CD8-positive, alpha-beta memory T cell (primary cell): ENCODE data around the gene PTRHD1. TPM values are rescaled to one million over a fixed set of nuclear protein-coding genes. Genes with fewer than 3 reads are reported as not detected.

Experiments
- CTCF ChIA-PET: fragments of 350-600 bp; sonication (Branson Sonifier 250); formaldehyde crosslinking; loops from one replicate; lab custom pipeline; 2021; ENCODE audit warnings: antibody characterized with exemption; lab: Charles Lee
- POLR2A ChIA-PET: fragments of 350-600 bp; sonication (Branson Sonifier 250); formaldehyde crosslinking; loops from one replicate; lab custom pipeline; 2021; ENCODE audit warnings: antibody characterized with exemption; lab: Charles Lee
- DNase-seq, 5 donors: peaks; one replicate each; pipeline versions ENCODE4 v3.0.0 to v3.0.0-alpha.2; 2020 to 2022; ENCODE audit warnings: mixed read lengths in 1 of 5
- H3K27ac ChIP-seq: one replicate; pipeline ENCODE4 v1.7.0; 2013; ENCODE audit warnings: low read depth, mild to moderate bottlenecking, low read length, moderate library complexity
- H3K27me3 ChIP-seq: 2 replicates; pipeline ENCODE4 v1.7.0; 2013; ENCODE audit warnings: low read length, mild to moderate bottlenecking; ENCODE audit not compliant: insufficient read depth, poor library complexity, severe bottlenecking
- H3K36me3 ChIP-seq: 2 replicates; pipeline ENCODE4 v1.7.0; 2013; ENCODE audit warnings: mild to moderate bottlenecking, low read length, moderate library complexity; ENCODE audit not compliant: insufficient read depth
- H3K4me1 ChIP-seq: 2 replicates; pipeline ENCODE4 v1.7.0; 2013; ENCODE audit warnings: mild to moderate bottlenecking, low read length, moderate library complexity; ENCODE audit not compliant: insufficient read depth
- H3K4me3 ChIP-seq: 2 replicates; pipeline ENCODE4 v1.7.0; 2013; ENCODE audit warnings: mild to moderate bottlenecking, low read length
- H3K9me3 ChIP-seq: 2 replicates; pipeline ENCODE4 v1.7.0; 2013; ENCODE audit warnings: mild to moderate bottlenecking, low read length
- H3K27ac Mint-ChIP-seq, 8 donors: one replicate each; pipeline ENCODE4 v1.8.0; 2020 to 2021; ENCODE audit warnings: mixed read lengths in 8 of 8, mild to moderate bottlenecking in 6 of 8, inconsistent platforms in 3 of 8, moderate library complexity in 3 of 8
- H3K27me3 Mint-ChIP-seq, 2 donors: one replicate each; pipeline ENCODE4 v1.8.0; 2020 to 2021; ENCODE audit warnings: mixed read lengths in 2 of 2, mild to moderate bottlenecking in 1 of 2, moderate library complexity in 1 of 2
- H3K36me3 Mint-ChIP-seq, 3 donors: one replicate each; pipeline ENCODE4 v1.8.0; 2020 to 2021; ENCODE audit warnings: mixed read lengths in 3 of 3, inconsistent platforms in 1 of 3, mild to moderate bottlenecking in 1 of 3
- H3K4me1 Mint-ChIP-seq, 3 donors: one replicate each; pipeline ENCODE4 v1.8.0; 2020 to 2021; ENCODE audit warnings: mixed read lengths in 3 of 3, inconsistent platforms in 1 of 3, mild to moderate bottlenecking in 1 of 3
- H3K4me3 Mint-ChIP-seq, 7 donors: one replicate each; pipeline ENCODE4 v1.8.0; 2020 to 2021; ENCODE audit warnings: mixed read lengths in 7 of 7, mild to moderate bottlenecking in 6 of 7, moderate library complexity in 4 of 7, inconsistent platforms in 2 of 7
- H3K9me3 Mint-ChIP-seq, 5 donors: one replicate each; pipeline ENCODE4 v1.8.0; 2020 to 2022; ENCODE audit warnings: mixed read lengths in 5 of 5, mild to moderate bottlenecking in 3 of 5, moderate library complexity in 2 of 5, inconsistent platforms in 1 of 5
- polyA plus RNA-seq: library from polyadenylated mRNA; unstranded; fragments of 300-500 nt; fragmentation: Illumina TruSeq; gene quantifications from one replicate; pipeline ENCODE4 v1.2.3, GENCODE V29; 2021
- total RNA-seq, 2 experiments: library from RNA; stranded (reverse); gene quantifications; one replicate each; pipeline ENCODE4 v1.2.3, GENCODE V29; 2021

Gene PTRHD1
- total and polyA plus RNA-seq, 3 experiments from 2014 or later, result 24.7 to 44.5 (median 29.2) TPM

DNA sequence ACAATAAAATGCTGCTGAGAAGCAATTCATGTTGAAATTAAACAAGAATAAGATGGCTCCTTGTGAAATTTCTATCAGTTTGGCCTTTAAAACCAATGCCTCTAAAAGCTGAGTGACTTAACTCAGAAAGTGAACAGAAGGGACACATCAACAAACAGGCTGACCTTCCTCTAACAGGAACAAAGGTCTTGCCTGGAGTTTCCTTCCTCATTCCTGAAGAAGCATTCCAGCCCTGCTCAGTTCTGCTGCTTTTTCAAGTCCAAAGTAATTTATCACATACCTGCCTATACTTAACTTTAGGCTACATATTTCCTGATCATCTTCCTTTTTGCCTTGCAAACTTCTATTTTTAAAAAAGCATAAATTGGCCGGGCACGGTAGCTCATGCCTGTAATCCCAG is 14.1 kb downstream of the PTRHD1 start:
- Mint-ChIP-seq H3K4me3 (no peak overlapping the region), H3K36me3 (peaks cover 0 to 3% (median 0%) of the 10 kb centered on the region in 3 donors), H3K9me3 (no peaks in the 10 kb centered on the region), H3K27me3 (peaks cover 8 to 10% of the 10 kb centered on the region in 2 donors), H3K4me1 (no peaks in the 10 kb centered on the region), H3K27ac (no peak overlapping the region)
- DNase-seq, result no peak
- Histone ChIP-seq H3K27ac (no peak overlapping the region), H3K4me1 (no peaks in the 10 kb centered on the region), H3K27me3 (no peaks in the 10 kb centered on the region), H3K4me3 (no peak overlapping the region), H3K9me3 (no peaks in the 10 kb centered on the region), H3K36me3 (no peaks in the 10 kb centered on the region)
- POLR2A ChIA-PET, result no interaction called here
- CTCF ChIA-PET, result interaction anchor here (0.9 to 2.3 kb wide), 3 partner anchors 11 to 49 kb away, joined by 4 to 9 read pairs (median 4); partner anchors contain the start of genes CENPO and PTRHD1

DNA sequence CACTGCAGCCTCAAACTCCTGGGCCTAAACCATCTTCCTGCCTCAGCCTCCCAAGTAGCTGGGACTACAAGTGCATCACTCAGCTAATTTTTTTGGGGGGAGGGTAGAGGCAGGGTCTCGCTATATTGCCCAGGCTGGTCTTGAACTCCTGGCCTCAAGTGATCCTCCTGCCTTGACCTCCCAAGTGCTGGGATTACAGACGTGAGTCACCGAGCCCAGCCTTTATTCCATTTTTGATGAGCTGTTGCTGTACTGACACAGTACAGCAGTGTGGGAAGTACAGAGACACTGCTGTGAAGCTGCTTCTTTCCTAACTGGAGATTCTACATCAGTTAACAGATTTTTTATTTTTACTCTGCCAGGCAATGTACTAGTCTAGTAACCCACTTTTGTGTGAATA is 18.8 kb downstream of the PTRHD1 start:
- POLR2A ChIA-PET, result interaction anchor here (0.5 kb wide), 1 partner anchor 15 kb away, joined by 3 read pairs; no protein-coding TSS in a partner anchor
- Mint-ChIP-seq H3K4me1 (peaks cover 0 to 6% (median 2%) of the 10 kb centered on the region in 3 donors), H3K27me3 (no peaks in the 10 kb centered on the region), H3K4me3 (no peak overlapping the region), H3K9me3 (no peaks in the 10 kb centered on the region), H3K27ac (no peak overlapping the region), H3K36me3 (peaks cover 0 to 10% (median 4%) of the 10 kb centered on the region in 3 donors)
- Histone ChIP-seq H3K27me3 (no peaks in the 10 kb centered on the region), H3K9me3 (no peaks in the 10 kb centered on the region), H3K36me3 (peaks cover 8% of the 10 kb centered on the region), H3K4me1 (no peaks in the 10 kb centered on the region), H3K4me3 (no peak overlapping the region), H3K27ac (no peak overlapping the region)
- no peak for DNase-seq
- CTCF ChIA-PET, result no interaction called here

DNA sequence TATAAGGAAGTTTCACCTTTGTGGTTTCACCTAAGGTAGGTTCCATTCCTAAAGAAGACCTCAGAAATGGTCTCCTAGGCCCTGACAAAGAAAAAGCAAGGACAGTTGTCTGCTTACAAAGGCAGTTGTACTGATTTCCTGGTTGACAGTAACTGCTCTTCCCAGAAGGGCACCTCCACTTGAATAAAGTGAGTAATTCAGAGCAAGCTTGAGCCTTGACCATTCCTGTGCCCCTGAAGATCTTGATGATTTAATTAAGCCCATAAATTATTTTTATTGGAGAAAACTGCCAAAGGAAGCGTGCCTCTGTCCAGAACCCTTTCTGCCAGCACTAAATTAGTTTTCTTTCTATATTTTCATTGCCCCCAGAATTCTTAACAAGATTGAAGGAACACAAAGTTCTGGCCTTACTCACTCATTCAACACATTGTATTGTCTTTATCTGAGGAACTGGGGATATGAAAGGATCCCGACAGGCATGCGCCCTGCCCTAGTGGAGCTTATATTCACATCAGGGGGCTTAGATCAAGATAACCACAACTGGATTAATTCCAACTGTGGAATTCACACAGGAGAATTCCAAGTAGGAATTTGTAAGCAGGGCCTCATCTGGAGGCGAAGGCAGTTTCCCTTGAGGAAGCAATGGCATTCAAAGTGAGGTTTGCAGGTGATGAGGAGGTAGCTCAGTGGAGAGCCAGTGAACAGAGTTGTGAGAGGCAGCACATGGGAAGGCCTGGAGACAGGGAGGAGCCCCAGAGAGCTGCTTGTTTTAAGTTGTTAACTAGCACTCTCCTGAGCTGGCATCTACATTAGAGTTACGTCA is 21.2 kb downstream of the PTRHD1 start:
- Histone ChIP-seq H3K27ac (no peak overlapping the region), H3K4me3 (no peak overlapping the region), H3K4me1 (no peaks in the 10 kb centered on the region), H3K27me3 (no peaks in the 10 kb centered on the region), H3K9me3 (no peaks in the 10 kb centered on the region), H3K36me3 (peaks cover 8% of the 10 kb centered on the region)
- peaks cover 0 to 28% (median 4%) of the 10 kb centered on the region in 3 donors for H3K36me3 Mint-ChIP-seq
- no peak for DNase-seq
- peak overlapping the region in 3 of 8 donors; percentile 1 to 28 (median 17) for H3K27ac Mint-ChIP-seq
- H3K9me3 Mint-ChIP-seq, result no peaks in the 10 kb centered on the region
- peaks cover 0 to 6% (median 2%) of the 10 kb centered on the region in 3 donors for H3K4me1 Mint-ChIP-seq
- H3K4me3 Mint-ChIP-seq, result no peak overlapping the region
- ChIA-PET POLR2A (no interaction called here), CTCF (no interaction called here)
- no peaks in the 10 kb centered on the region for H3K27me3 Mint-ChIP-seq

DNA sequence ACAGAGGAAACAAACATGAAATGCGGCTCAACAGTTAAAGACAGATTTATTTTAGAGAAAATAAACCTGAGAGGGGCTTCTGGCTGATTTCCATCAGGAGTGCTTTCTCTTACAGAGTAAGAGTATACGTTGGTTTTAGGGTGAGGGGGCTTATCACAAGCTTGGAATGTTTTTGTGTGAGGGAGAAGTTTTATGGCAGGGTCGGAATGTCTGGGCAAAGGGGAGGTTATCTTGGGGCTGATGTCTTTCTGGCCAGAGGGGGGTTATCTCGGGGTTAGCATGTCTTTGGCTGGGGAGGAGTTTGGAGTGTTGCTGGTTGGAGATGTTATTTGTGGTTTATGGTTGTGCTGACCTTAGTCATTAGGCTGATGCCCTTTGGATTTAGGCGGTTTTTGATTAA is 22.1 kb downstream of the PTRHD1 start:
- Mint-ChIP-seq H3K27me3 (no peaks in the 10 kb centered on the region), H3K27ac (peak overlapping the region in 2 of 8 donors; percentile 30 to 64)

DNA sequence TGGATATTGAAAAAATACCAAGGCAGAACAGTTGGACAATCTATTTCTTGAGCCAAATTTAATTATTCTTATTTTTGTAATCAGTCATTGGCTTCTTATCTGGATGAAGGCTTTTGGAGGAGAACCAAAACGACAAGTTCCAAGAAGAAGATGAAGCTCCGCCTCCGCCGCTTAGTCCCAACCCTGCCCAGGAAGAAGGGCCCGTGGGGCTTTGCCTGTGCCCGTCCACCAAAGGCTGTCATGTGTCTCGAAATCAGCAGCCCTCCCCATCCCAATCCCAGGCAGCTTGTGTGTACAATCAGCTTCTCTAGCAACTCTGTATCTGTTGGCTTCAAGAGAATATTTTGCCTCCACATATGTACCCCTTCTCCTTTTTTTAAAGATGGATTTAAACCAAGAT is 24.6 kb downstream of the PTRHD1 start:
- Histone ChIP-seq H3K4me1 (no peaks in the 10 kb centered on the region), H3K36me3 (peaks cover 21% of the 10 kb centered on the region), H3K4me3 (no peak overlapping the region), H3K9me3 (no peaks in the 10 kb centered on the region), H3K27me3 (no peaks in the 10 kb centered on the region), H3K27ac (no peak overlapping the region)
- POLR2A ChIA-PET, result no interaction called here
- CTCF ChIA-PET, result no interaction called here
- H3K27ac Mint-ChIP-seq, result peak overlapping the region in 1 of 8 donors; percentile 48
- DNase-seq, result no peak
- H3K9me3 Mint-ChIP-seq, result no peaks in the 10 kb centered on the region
- peaks cover 0 to 55% (median 11%) of the 10 kb centered on the region in 3 donors for H3K36me3 Mint-ChIP-seq
- no peak overlapping the region for H3K4me3 Mint-ChIP-seq
- H3K4me1 Mint-ChIP-seq, result peaks cover 0 to 7% (median 6%) of the 10 kb centered on the region in 3 donors
- no peaks in the 10 kb centered on the region for H3K27me3 Mint-ChIP-seq

More for the DNA sequence above, 22.1 kb downstream of the PTRHD1 start:
- ChIA-PET CTCF (no interaction called here), POLR2A (no interaction called here)
- Mint-ChIP-seq H3K4me3 (no peak overlapping the region), H3K9me3 (no peaks in the 10 kb centered on the region), H3K36me3 (peaks cover 0 to 36% (median 4%) of the 10 kb centered on the region in 3 donors), H3K4me1 (peaks cover 0 to 7% (median 6%) of the 10 kb centered on the region in 3 donors)
- H3K4me1 ChIP-seq, result no peaks in the 10 kb centered on the region
- H3K9me3 ChIP-seq, result no peaks in the 10 kb centered on the region
- no peak for DNase-seq
- H3K4me3 ChIP-seq, result no peak overlapping the region
- H3K27ac ChIP-seq, result no peak overlapping the region
- peaks cover 8% of the 10 kb centered on the region for H3K36me3 ChIP-seq
- no peaks in the 10 kb centered on the region for H3K27me3 ChIP-seq

DNA sequence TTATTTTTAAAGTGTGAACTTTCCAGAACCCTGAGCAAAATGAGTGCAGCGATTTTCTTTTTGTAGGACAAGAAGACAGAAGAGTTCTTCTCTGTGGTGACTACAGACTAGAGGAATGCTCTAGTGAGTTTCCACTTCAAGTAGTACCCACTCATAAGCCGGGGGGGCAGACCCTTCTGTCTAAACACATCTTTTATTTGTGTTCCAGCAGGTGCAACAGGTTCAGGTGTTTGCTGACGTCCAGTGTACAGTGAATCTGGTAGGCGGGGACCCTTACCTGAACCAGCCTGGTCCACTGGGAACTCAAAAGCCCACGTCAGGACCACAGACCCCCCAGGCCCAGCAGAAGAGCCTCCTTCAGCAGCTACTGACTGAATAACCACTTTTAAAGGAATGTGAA is 25.2 kb downstream of the PTRHD1 start:
- POLR2A ChIA-PET, result no interaction called here

DNA sequence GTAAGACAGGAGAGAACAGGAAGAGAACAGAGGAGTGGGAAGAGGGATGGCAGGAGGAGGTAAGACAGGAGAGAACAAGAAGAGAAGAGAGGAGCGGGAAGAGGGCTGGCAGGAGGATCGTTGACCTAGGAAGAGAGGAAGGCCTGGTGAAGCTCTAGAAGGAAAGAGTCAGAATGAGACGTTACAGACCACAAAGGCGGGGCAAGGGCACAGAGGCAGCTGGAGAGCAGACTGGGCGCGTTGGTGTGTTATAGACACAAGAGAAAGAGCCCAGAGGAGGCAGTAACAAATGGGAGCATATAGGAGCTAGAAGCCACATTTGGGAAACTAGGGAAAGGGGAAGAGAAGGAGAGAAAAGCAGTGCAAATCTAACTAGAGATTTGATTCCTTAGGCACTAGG is 26.6 kb downstream of the PTRHD1 start:
- peaks cover 0 to 7% (median 6%) of the 10 kb centered on the region in 3 donors for H3K4me1 Mint-ChIP-seq
- H3K9me3 Mint-ChIP-seq, result no peaks in the 10 kb centered on the region
- ChIA-PET POLR2A (no interaction called here), CTCF (interaction anchor here (1.2 kb wide), 1 partner anchor 26 kb away, joined by 3 read pairs; the partner anchor contains the start of gene PTRHD1)
- H3K27ac Mint-ChIP-seq, result peak overlapping the region in 6 of 8 donors; percentile 0 to 90 (median 52)
- Histone ChIP-seq H3K27me3 (no peaks in the 10 kb centered on the region), H3K4me1 (no peaks in the 10 kb centered on the region), H3K9me3 (no peaks in the 10 kb centered on the region), H3K4me3 (no peak overlapping the region), H3K27ac (no peak overlapping the region), H3K36me3 (peaks cover 35% of the 10 kb centered on the region)
- H3K4me3 Mint-ChIP-seq, result no peak overlapping the region
- peaks cover 0 to 69% (median 13%) of the 10 kb centered on the region in 3 donors for H3K36me3 Mint-ChIP-seq
- H3K27me3 Mint-ChIP-seq, result no peaks in the 10 kb centered on the region
- no peak for DNase-seq

More for the DNA sequence above, 25.2 kb downstream of the PTRHD1 start:
- Mint-ChIP-seq H3K4me1 (peaks cover 0 to 7% (median 6%) of the 10 kb centered on the region in 3 donors), H3K27me3 (no peaks in the 10 kb centered on the region), H3K36me3 (peaks cover 0 to 56% (median 11%) of the 10 kb centered on the region in 3 donors), H3K4me3 (no peak overlapping the region), H3K27ac (no peak overlapping the region), H3K9me3 (no peaks in the 10 kb centered on the region)
- Histone ChIP-seq H3K9me3 (no peaks in the 10 kb centered on the region), H3K4me1 (no peaks in the 10 kb centered on the region), H3K27ac (no peak overlapping the region), H3K36me3 (peaks cover 23% of the 10 kb centered on the region), H3K27me3 (no peaks in the 10 kb centered on the region), H3K4me3 (no peak overlapping the region)
- DNase-seq, result no peak
- CTCF ChIA-PET, result no interaction called here

DNA sequence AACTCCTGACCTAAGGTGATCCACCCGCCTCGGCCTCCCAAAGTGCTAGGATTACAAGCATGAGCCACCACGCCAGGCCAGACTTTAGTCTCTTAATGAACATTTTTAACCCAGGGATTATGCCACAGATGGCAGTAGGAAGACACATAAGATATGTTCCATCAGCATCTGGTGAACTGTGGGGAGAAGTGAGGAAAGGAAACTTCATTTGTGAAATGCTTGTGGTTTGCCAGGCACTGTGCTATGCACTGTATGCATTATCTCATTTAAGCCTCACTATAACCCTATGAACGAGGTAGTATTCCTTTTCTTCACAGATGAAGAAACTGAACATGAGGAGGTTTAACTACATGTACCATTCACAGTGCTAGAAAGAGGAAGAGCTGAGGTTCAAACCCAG is 29.3 kb downstream of the PTRHD1 start:
- CTCF ChIA-PET, result no interaction called here
- POLR2A ChIA-PET, result no interaction called here
- Histone ChIP-seq H3K9me3 (no peaks in the 10 kb centered on the region), H3K27me3 (no peaks in the 10 kb centered on the region), H3K27ac (no peak overlapping the region), H3K36me3 (peaks cover 35% of the 10 kb centered on the region), H3K4me1 (no peaks in the 10 kb centered on the region), H3K4me3 (no peak overlapping the region)
- H3K4me1 Mint-ChIP-seq, result peaks cover 0 to 5% (median 0%) of the 10 kb centered on the region in 3 donors
- H3K9me3 Mint-ChIP-seq, result no peaks in the 10 kb centered on the region
- DNase-seq, result no peak
- peak overlapping the region in 3 of 8 donors; percentile 1 to 65 (median 58) for H3K27ac Mint-ChIP-seq
- H3K4me3 Mint-ChIP-seq, result no peak overlapping the region
- H3K36me3 Mint-ChIP-seq, result peaks cover 8 to 71% (median 19%) of the 10 kb centered on the region in 3 donors
- H3K27me3 Mint-ChIP-seq, result no peaks in the 10 kb centered on the region
